ENCODE data around the gene NTM.

DNA sequence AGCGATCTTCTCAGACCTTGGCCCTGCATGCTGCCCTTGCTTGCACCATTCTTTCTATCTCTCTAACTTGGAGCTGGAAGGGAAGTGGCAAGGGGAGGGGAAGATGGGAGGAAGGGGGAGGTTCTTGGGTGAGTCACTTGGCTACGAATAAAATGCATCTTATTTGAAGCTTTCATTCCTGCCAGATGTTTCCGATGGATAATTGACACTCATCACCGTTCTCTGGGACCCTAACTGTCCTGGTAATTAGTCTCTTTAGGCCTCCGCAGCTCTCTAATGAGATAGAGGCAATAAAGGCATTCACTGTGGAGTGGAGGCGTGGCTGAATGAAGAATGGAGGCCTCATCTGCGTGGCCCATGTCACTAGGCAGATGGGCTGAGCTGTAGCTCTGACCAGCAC, 960.1 kb downstream of the NTM start:
- TF ChIP-seq, protein P1, sequence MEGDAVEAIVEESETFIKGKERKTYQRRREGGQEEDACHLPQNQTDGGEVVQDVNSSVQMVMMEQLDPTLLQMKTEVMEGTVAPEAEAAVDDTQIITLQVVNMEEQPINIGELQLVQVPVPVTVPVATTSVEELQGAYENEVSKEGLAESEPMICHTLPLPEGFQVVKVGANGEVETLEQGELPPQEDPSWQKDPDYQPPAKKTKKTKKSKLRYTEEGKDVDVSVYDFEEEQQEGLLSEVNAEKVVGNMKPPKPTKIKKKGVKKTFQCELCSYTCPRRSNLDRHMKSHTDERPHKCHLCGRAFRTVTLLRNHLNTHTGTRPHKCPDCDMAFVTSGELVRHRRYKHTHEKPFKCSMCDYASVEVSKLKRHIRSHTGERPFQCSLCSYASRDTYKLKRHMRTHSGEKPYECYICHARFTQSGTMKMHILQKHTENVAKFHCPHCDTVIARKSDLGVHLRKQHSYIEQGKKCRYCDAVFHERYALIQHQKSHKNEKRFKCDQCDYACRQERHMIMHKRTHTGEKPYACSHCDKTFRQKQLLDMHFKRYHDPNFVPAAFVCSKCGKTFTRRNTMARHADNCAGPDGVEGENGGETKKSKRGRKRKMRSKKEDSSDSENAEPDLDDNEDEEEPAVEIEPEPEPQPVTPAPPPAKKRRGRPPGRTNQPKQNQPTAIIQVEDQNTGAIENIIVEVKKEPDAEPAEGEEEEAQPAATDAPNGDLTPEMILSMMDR (IDR thresholded peaks at IDR 0.05) = no peak
- TF ChIP-seq POLR2A (IDR thresholded peaks at IDR 0.05) = no peak

Data from esophagus squamous epithelium (tissue), 4 donors.